ENCODE results near the gene IL12RB1.
"Not testable (repeated sequence)": the region's sequence is repeated elsewhere in the genome, so short reads cannot be mapped to it uniquely, and the experiment has no call there.

DNA sequence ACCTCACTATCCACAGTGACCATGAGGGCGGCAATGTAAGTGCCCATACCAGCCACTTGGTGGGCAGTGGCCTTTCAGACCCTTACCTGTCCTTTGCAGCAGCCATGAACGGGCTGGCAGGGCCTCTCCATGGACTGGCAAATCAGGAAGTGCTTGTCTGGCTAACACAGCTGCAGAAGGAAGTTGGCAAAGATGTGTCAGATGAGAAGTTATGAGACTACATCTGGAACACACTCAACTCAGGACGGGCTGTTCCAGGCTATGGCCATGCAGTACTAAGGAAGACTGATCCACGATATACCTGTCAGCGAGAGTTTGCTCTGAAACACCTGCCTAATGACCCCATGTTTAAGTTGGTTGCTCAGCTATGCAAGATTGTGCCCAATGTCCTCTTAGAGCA, 55.3 kb downstream of the IL12RB1 start:
- not testable (repeated sequence) for TF ChIP-seq CHD2 (IDR thresholded peaks at IDR 0.05; ENCODE audit: low read length); PHF8 (conservative IDR thresholded peaks at IDR 0.05; ENCODE audit: low read depth, low read length); BACH1 (IDR thresholded peaks at IDR 0.05; ENCODE audit: low read length); SIX5 (IDR thresholded peaks at IDR 0.05; ENCODE audit: low read depth, low read length); POLR2AphosphoS5 (IDR thresholded peaks at IDR 0.05; ENCODE audit: low read depth, low read length); KDM1A (IDR thresholded peaks at IDR 0.05; ENCODE audit: borderline replicate concordance, low read length); EGR1 (IDR thresholded peaks at IDR 0.05; ENCODE audit: borderline replicate concordance, low read depth, low read length); POLR2A (IDR thresholded peaks at IDR 0.05; ENCODE audit: control extremely low read depth in 1 of 2, low read depth in 2 of 2, low read length in 2 of 2); HDAC2 (IDR thresholded peaks at IDR 0.05; ENCODE audit: borderline replicate concordance in 1 of 2, low read depth in 2 of 2, low read length in 2 of 2); JUND (IDR thresholded peaks at IDR 0.05; ENCODE audit: low read length); EP300 (IDR thresholded peaks at IDR 0.05; ENCODE audit: borderline replicate concordance in 1 of 2, low read depth in 2 of 2, low read length in 2 of 2); CBX8 (IDR thresholded peaks at IDR 0.05; ENCODE audit: borderline replicate concordance, low read depth, low read length)
- TF ChIP-seq, protein P1, sequence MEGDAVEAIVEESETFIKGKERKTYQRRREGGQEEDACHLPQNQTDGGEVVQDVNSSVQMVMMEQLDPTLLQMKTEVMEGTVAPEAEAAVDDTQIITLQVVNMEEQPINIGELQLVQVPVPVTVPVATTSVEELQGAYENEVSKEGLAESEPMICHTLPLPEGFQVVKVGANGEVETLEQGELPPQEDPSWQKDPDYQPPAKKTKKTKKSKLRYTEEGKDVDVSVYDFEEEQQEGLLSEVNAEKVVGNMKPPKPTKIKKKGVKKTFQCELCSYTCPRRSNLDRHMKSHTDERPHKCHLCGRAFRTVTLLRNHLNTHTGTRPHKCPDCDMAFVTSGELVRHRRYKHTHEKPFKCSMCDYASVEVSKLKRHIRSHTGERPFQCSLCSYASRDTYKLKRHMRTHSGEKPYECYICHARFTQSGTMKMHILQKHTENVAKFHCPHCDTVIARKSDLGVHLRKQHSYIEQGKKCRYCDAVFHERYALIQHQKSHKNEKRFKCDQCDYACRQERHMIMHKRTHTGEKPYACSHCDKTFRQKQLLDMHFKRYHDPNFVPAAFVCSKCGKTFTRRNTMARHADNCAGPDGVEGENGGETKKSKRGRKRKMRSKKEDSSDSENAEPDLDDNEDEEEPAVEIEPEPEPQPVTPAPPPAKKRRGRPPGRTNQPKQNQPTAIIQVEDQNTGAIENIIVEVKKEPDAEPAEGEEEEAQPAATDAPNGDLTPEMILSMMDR (IDR thresholded peaks at IDR 0.05; ENCODE audit: control extremely low read depth in 1 of 3, insufficient read depth in 1 of 3, low read depth in 1 of 3, low read length in 3 of 3): not testable (repeated sequence)
